Mesenchymal stem cell (in vitro differentiated cells and primary cell): ENCODE data around the gene PDZRN3.

Experiments
- DNase-seq: peaks from one replicate; pipeline ENCODE4 v3.0.0-alpha.2; 2013
- H2AFZ ChIP-seq: one replicate; pipeline ENCODE4 v1.6.1; 2013; ENCODE audit warnings: low read depth, mild to moderate bottlenecking, control low read depth, inconsistent platforms, low read length, moderate library complexity
- H2AK5ac ChIP-seq: 2 replicates; pipeline ENCODE4 v1.6.1; 2013; ENCODE audit warnings: low read length, moderate library complexity, mild to moderate bottlenecking, inconsistent platforms; ENCODE audit not compliant: severe bottlenecking
- H2BK120ac ChIP-seq: one replicate; pipeline ENCODE4 v1.6.1; 2013; ENCODE audit warnings: low read depth, mild to moderate bottlenecking, inconsistent platforms, low read length, moderate library complexity
- H2BK12ac ChIP-seq, 2 experiments: one replicate each; pipeline ENCODE4 v1.6.1; 2013; ENCODE audit warnings: inconsistent platforms in 2 of 2, low read length in 2 of 2, mild to moderate bottlenecking in 2 of 2, moderate library complexity in 2 of 2, control low read depth in 1 of 2
- H2BK15ac ChIP-seq: one replicate; pipeline ENCODE4 v1.6.1; 2013; ENCODE audit warnings: mild to moderate bottlenecking, low read depth, inconsistent platforms; ENCODE audit not compliant: poor library complexity, severe bottlenecking
- H2BK5ac ChIP-seq: 2 replicates; pipeline ENCODE4 v1.6.1; 2013; ENCODE audit warnings: low read depth, mild to moderate bottlenecking, low read length, control low read depth, inconsistent platforms; ENCODE audit not compliant: poor library complexity, severe bottlenecking
- H3K14ac ChIP-seq, 2 experiments: one replicate each; pipeline ENCODE4 v1.6.1; 2013; ENCODE audit warnings: inconsistent platforms in 2 of 2, low read length in 2 of 2, control low read depth in 1 of 2, mild to moderate bottlenecking in 1 of 2, moderate library complexity in 1 of 2
- H3K18ac ChIP-seq, 2 experiments: one replicate each; pipeline ENCODE4 v1.6.1; 2013; ENCODE audit warnings: inconsistent platforms in 2 of 2, low read length in 2 of 2, control low read depth in 1 of 2, low read depth in 1 of 2, mild to moderate bottlenecking in 1 of 2
- H3K23ac ChIP-seq, 2 experiments: one replicate each; pipeline ENCODE4 v1.6.1; 2013; ENCODE audit warnings: inconsistent platforms in 2 of 2, low read length in 2 of 2, mild to moderate bottlenecking in 2 of 2, moderate library complexity in 2 of 2, control low read depth in 1 of 2
- H3K27ac ChIP-seq: 2 replicates; pipeline ENCODE4 v1.5.1; 2013; ENCODE audit warnings: mild to moderate bottlenecking, moderate library complexity, low read length, control low read depth, inconsistent platforms; ENCODE audit not compliant: poor library complexity, severe bottlenecking
- H3K27me3 ChIP-seq, 2 experiments: 2 replicates each; pipeline versions ENCODE4 v1.6.1 to v1.7.0; 2013; ENCODE audit warnings: low read length in 2 of 2, mild to moderate bottlenecking in 2 of 2, moderate library complexity in 2 of 2, control low read depth in 1 of 2, inconsistent platforms in 1 of 2; ENCODE audit not compliant: control insufficient read depth in 1 of 2, insufficient read depth in 1 of 2
- H3K36me3 ChIP-seq, 2 experiments: 2 replicates each; pipeline versions ENCODE4 v1.6.1 to v1.7.0; 2013; ENCODE audit warnings: low read length in 2 of 2, control low read depth in 1 of 2, inconsistent platforms in 1 of 2, low read depth in 1 of 2, mild to moderate bottlenecking in 1 of 2; ENCODE audit not compliant: insufficient read depth in 2 of 2, control insufficient read depth in 1 of 2
- H3K4ac ChIP-seq, 2 experiments: one replicate each; pipeline ENCODE4 v1.6.1; 2013; ENCODE audit warnings: inconsistent platforms in 2 of 2, low read length in 2 of 2, mild to moderate bottlenecking in 2 of 2, moderate library complexity in 2 of 2, control low read depth in 1 of 2, low read depth in 1 of 2
- H3K4me1 ChIP-seq: 2 replicates; pipeline ENCODE4 v1.6.1; 2013; ENCODE audit warnings: low read depth, low read length, control low read depth; ENCODE audit not compliant: control insufficient read depth, insufficient read depth
- H3K4me2 ChIP-seq: 2 replicates; pipeline ENCODE4 v1.6.1; 2013; ENCODE audit warnings: low read length, mild to moderate bottlenecking, inconsistent platforms; ENCODE audit not compliant: poor library complexity, severe bottlenecking
- H3K4me3 ChIP-seq, 2 experiments: 2 replicates each; pipeline versions ENCODE4 v1.5.1 to v1.7.0; 2013; ENCODE audit warnings: low read length in 2 of 2, mild to moderate bottlenecking in 2 of 2, control low read depth in 1 of 2, low read depth in 1 of 2; ENCODE audit not compliant: insufficient read depth in 1 of 2
- H3K79me1 ChIP-seq: replicated peaks from 2 replicates; pipeline ENCODE4 v1.6.1; 2013; ENCODE audit warnings: mild to moderate bottlenecking, control low read depth, low read length, inconsistent platforms; ENCODE audit not compliant: poor library complexity, severe bottlenecking
- H3K9ac ChIP-seq: 2 replicates; pipeline ENCODE4 v1.7.0; 2013; ENCODE audit warnings: mild to moderate bottlenecking, low read length, moderate library complexity
- H3K9me3 ChIP-seq: 2 replicates; pipeline ENCODE4 v1.7.0; 2013; ENCODE audit warnings: mild to moderate bottlenecking, low read length; ENCODE audit not compliant: control insufficient read depth
- H4K8ac ChIP-seq: one replicate; pipeline ENCODE4 v1.6.1; 2013; ENCODE audit warnings: inconsistent platforms, mild to moderate bottlenecking, low read length, moderate library complexity
- H4K91ac ChIP-seq: one replicate; pipeline ENCODE4 v1.6.1; 2013; ENCODE audit warnings: mild to moderate bottlenecking, low read length, inconsistent platforms
- WGBS: methylation state at CpG from one replicate; pipeline ENCODE4 v1.1.7; 2013; ENCODE audit warnings: mixed read lengths; 5-methylcytosine and 5-hydroxymethylcytosine counted together

Gene PDZRN3

DNA sequence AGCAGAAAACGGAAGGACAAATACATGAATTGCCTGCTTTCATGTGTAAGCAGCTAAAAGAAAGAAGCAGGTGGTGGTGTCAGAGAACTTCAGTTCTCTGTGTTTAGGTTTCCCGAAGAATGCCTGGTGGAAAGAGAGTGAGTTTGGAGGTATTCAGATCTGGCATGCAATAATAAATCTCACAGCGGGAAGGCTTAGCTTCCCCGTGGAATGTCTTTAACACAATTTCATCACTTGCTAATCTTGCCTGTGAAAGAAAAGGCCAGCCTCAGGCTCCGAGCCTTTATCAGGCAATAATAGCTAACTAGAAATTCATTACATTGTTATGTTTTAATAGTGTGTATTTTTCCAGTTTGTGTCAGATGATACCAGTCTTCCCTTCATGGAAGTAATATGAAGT, 220.3 kb downstream of the PDZRN3 start:
- Histone ChIP-seq H3K4me3 (no peak overlapping the region), H4K91ac (no peak overlapping the region), H3K36me3 (peaks cover 0 to 46% of the 10 kb centered on the region in 2 experiments), H2BK120ac (no peak overlapping the region), H4K8ac (no peak overlapping the region), H3K4ac (no peak overlapping the region), H2BK5ac (no peak overlapping the region), H3K23ac (no peak overlapping the region), H3K79me1 (no peaks in the 10 kb centered on the region), H3K4me2 (no peak overlapping the region), H3K27me3 (no peaks in the 10 kb centered on the region), H3K18ac (no peak overlapping the region), H2AFZ (no peak overlapping the region), H3K14ac (no peak overlapping the region), H2BK15ac (no peak overlapping the region), H2BK12ac (no peak overlapping the region), H3K27ac (no peak overlapping the region), H2AK5ac (no peak overlapping the region), H3K9ac (no peak overlapping the region), H3K9me3 (no peaks in the 10 kb centered on the region), H3K4me1 (peaks cover 4% of the 10 kb centered on the region)
- 70% methylated on average over 4 of the region's 5 CpGs for WGBS
- no peak for DNase-seq

DNA sequence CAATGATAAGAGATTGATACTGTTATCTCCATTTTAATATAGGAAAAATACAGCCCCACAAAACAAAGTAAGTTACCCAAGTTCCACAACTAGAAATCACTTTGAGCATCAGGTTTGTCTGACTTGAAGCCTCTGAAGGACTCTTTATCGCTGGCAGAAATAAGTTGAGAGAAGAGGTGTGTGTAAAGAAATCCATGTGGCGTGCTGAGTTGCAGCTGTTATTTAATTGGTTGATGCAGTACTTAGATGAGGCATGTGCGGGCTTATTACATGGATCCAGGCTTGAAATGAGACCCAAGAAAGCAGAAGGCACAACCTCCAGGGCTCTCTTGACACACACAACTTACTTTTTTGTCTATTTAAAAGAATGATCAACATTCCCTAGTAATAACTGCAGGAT, 221.3 kb downstream of the PDZRN3 start:
- WGBS, result 100% methylated on average over 2 of the region's 3 CpGs
- Histone ChIP-seq H3K4me3 (no peak overlapping the region), H3K4me1 (peaks cover 4% of the 10 kb centered on the region), H4K91ac (no peak overlapping the region), H3K9ac (no peak overlapping the region), H2AFZ (no peak overlapping the region), H3K36me3 (peaks cover 0 to 55% of the 10 kb centered on the region in 2 experiments), H3K14ac (no peak overlapping the region), H2BK15ac (no peak overlapping the region), H3K27me3 (no peaks in the 10 kb centered on the region), H3K23ac (no peak overlapping the region), H2AK5ac (no peak overlapping the region), H3K27ac (no peak overlapping the region), H4K8ac (no peak overlapping the region), H2BK12ac (no peak overlapping the region), H3K18ac (no peak overlapping the region), H3K9me3 (no peaks in the 10 kb centered on the region), H3K4me2 (no peak overlapping the region), H3K4ac (no peak overlapping the region), H2BK120ac (no peak overlapping the region), H3K79me1 (no peaks in the 10 kb centered on the region), H2BK5ac (no peak overlapping the region)
- DNase-seq, result no peak

DNA sequence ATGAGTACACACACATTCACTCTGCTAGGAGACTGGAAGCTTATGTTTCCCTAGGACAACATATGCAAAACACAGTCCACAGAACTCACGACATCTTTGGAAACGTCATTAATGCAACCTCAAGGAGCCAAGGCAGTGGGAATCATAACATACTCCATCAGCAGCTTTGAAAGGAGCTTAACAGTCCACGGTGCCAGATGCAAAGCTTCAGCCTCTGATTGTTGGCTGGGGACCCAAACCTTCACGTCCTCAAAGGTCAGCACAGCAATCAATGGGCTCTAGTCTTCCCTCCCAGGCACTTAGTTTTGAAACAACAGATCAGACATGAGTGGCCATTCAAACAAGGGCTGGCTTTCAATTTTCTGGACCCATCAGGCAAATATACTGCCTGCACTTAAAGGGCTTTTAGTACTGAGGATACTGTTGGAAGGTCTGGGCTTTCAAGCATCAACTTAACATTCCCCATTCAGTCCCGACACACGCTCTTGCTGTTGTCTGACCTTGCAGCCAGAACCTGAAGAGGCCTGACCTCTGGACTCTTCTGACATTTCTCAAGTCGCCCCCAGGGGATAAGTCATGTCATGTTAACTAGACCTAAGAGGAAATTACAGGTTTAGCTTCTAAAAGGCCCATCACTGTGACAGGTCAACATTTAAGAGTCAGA, 223.0 kb downstream of the PDZRN3 start:
- Histone ChIP-seq H2BK5ac (no peak overlapping the region), H3K4me3 (no peak overlapping the region), H2BK15ac (no peak overlapping the region), H3K14ac (no peak overlapping the region), H3K27me3 (no peaks in the 10 kb centered on the region), H3K36me3 (peaks cover 0 to 71% of the 10 kb centered on the region in 2 experiments), H3K79me1 (no peaks in the 10 kb centered on the region), H3K4me2 (no peak overlapping the region), H3K4ac (peak overlapping the region in 1 of 2 experiments; percentile 41), H3K27ac (no peak overlapping the region), H3K9ac (no peak overlapping the region), H4K91ac (no peak overlapping the region), H2BK12ac (no peak overlapping the region), H2AFZ (no peak overlapping the region), H2BK120ac (no peak overlapping the region), H3K18ac (no peak overlapping the region), H3K23ac (no peak overlapping the region), H3K9me3 (no peaks in the 10 kb centered on the region), H4K8ac (no peak overlapping the region), H3K4me1 (peaks cover 4% of the 10 kb centered on the region), H2AK5ac (no peak overlapping the region)
- peak; percentile 87 for DNase-seq
- WGBS, result 31% methylated on average over 7 of the region's 7 CpGs

DNA sequence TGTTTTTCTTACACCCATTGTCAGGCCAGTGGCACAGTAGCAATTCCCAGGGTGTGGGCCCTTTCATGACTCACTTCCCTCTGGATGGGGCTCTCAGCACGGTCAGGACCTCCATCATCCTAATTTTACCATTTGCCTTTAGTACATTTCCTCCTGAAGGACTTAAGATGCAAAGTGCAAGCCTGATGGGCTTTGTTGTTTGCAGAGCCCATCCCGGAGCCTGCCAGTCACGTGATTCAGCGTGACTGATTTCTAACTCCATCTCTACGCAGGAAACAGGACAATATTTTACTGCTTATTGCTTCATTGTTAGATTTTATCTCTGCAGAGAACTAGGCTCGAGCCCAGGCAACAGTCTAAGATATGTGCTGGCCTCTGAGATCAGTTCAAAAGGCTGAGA, 223.7 kb downstream of the PDZRN3 start:
- no peak overlapping the region for H2BK15ac ChIP-seq
- no peak overlapping the region for H4K8ac ChIP-seq
- no peak overlapping the region for H2AK5ac ChIP-seq
- H3K4me2 ChIP-seq, result no peak overlapping the region
- DNase-seq, result peak; percentile 67
- H3K9ac ChIP-seq, result no peak overlapping the region
- peaks cover 0 to 78% of the 10 kb centered on the region in 2 experiments for H3K36me3 ChIP-seq
- no peak overlapping the region for H3K18ac ChIP-seq
- H4K91ac ChIP-seq, result no peak overlapping the region
- 20% methylated on average over 4 of the region's 6 CpGs for WGBS
- H2BK12ac ChIP-seq, result peak overlapping the region in 1 of 2 experiments; percentile 34
- H2AFZ ChIP-seq, result no peak overlapping the region
- no peak overlapping the region for H2BK5ac ChIP-seq
- H3K79me1 ChIP-seq, result no peaks in the 10 kb centered on the region
- H3K27ac ChIP-seq, result no peak overlapping the region
- H3K4me3 ChIP-seq, result no peak overlapping the region
- H2BK120ac ChIP-seq, result no peak overlapping the region
- no peak overlapping the region for H3K4ac ChIP-seq
- H3K9me3 ChIP-seq, result no peaks in the 10 kb centered on the region
- H3K4me1 ChIP-seq, result peaks cover 4% of the 10 kb centered on the region
- H3K27me3 ChIP-seq, result no peaks in the 10 kb centered on the region
- no peak overlapping the region for H3K14ac ChIP-seq
- no peak overlapping the region for H3K23ac ChIP-seq
